Common myeloid progenitor, CD34-positive (primary cell): ENCODE results near the gene CYP11A1.
A peak's percentile ranks its signal among the peaks of the same experiment; 100 is the strongest.

ENCODE experiments used
- CTCF ChIA-PET: fragments of 350-600 bp; sonication (Branson Sonifier 250); formaldehyde crosslinking; loops from one replicate; lab custom pipeline; 2021; ENCODE audit warnings: antibody characterized with exemption; lab: Charles Lee
- POLR2A ChIA-PET: fragments of 350-600 bp; sonication (Branson Sonifier 250); formaldehyde crosslinking; loops from one replicate; lab custom pipeline; 2021; ENCODE audit warnings: antibody characterized with exemption; lab: Charles Lee
- DNase-seq, 3 donors: peaks; one replicate each; pipeline versions ENCODE4 v3.0.0 to v3.0.0-alpha.2; 2013
- H3K27ac ChIP-seq, 2 experiments: 1 replicate in 1 of 2; 2 replicates in 1 of 2; pipeline ENCODE4 v1.7.0; 2013; ENCODE audit warnings: inconsistent platforms in 2 of 2, low read length in 2 of 2, mild to moderate bottlenecking in 2 of 2, low read depth in 1 of 2, moderate library complexity in 1 of 2; ENCODE audit not compliant: severe bottlenecking in 2 of 2, insufficient read depth in 1 of 2, poor library complexity in 1 of 2
- H3K27me3 ChIP-seq, 5 experiments: replicated peaks in 2 of 5; 1 replicate in 3 of 5; 2 replicates in 2 of 5; pipeline versions ENCODE4 v1.6.1 to v1.7.0; 2013; ENCODE audit warnings: low read length in 4 of 5, mild to moderate bottlenecking in 2 of 5, moderate library complexity in 2 of 5, inconsistent platforms in 1 of 5; ENCODE audit not compliant: insufficient read depth in 5 of 5, control insufficient read depth in 4 of 5
- H3K36me3 ChIP-seq, 4 experiments: 1 replicate in 2 of 4; 2 replicates in 2 of 4; pipeline versions ENCODE4 v1.6.1 to v1.7.0; 2013; ENCODE audit warnings: low read length in 3 of 4, control low read depth in 1 of 4, mild to moderate bottlenecking in 1 of 4; ENCODE audit not compliant: control insufficient read depth in 4 of 4, insufficient read depth in 4 of 4
- H3K4me1 ChIP-seq, 4 experiments: 1 replicate in 3 of 4; 2 replicates in 1 of 4; pipeline versions ENCODE4 v1.6.1 to v1.7.1; 2013; ENCODE audit warnings: low read length in 3 of 4, mild to moderate bottlenecking in 3 of 4, control low read depth in 1 of 4, inconsistent platforms in 1 of 4, moderate library complexity in 1 of 4; ENCODE audit not compliant: control insufficient read depth in 4 of 4, insufficient read depth in 4 of 4; ENCODE audit errors: control extremely low read depth in 1 of 4
- H3K4me3 ChIP-seq, 7 experiments: 1 replicate in 4 of 7; 2 replicates in 3 of 7; pipeline versions ENCODE4 v1.5.1 to v1.7.0; 2013; ENCODE audit warnings: mild to moderate bottlenecking in 7 of 7, low read length in 6 of 7, moderate library complexity in 6 of 7, inconsistent platforms in 2 of 7, low read depth in 2 of 7, control low read depth in 1 of 7; ENCODE audit not compliant: insufficient read depth in 4 of 7, control insufficient read depth in 1 of 7; ENCODE audit errors: extremely low read depth in 1 of 7
- H3K9me3 ChIP-seq, 5 experiments: 1 replicate in 4 of 5; 2 replicates in 1 of 5; pipeline versions ENCODE4 v1.6.1 to v1.7.1; 2013; ENCODE audit warnings: low read length in 4 of 5, mild to moderate bottlenecking in 2 of 5, inconsistent platforms in 1 of 5, low read depth in 1 of 5, moderate library complexity in 1 of 5; ENCODE audit not compliant: control insufficient read depth in 4 of 5, insufficient read depth in 2 of 5; ENCODE audit errors: control extremely low read depth in 1 of 5
- WGBS: methylation state at CpG from one replicate; pipeline ENCODE4 v1.1.5; 2013; ENCODE audit not compliant: insufficient coverage; 5-methylcytosine and 5-hydroxymethylcytosine counted together

Gene CYP11A1

DNA sequence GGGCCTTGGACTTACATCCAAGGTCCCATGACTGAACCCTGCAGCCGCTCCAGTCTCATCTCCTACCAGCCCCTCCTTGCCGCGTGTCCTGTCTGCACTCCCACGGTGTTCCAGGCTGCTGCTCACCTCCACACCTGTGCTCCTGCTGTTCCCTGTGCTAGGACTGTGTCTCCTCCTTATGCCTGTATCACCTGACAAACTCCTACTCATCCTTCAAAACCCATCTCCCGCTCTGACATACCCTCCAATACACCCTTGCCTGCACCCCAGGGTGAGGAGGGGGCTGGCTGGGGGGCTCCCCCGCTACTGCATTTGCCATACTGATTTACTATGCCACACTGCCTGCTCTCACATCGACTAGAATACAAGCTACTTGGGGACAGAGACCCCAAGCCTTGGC lies 53.6 kb downstream of the CYP11A1 start:
- POLR2A ChIA-PET: no interaction called here
- peaks cover 2 to 68% (median 38%) of the 10 kb centered on the region in 4 experiments for H3K4me1 ChIP-seq
- peaks cover 0 to 6% (median 2%) of the 10 kb centered on the region in 5 experiments for H3K27me3 ChIP-seq
- no peaks in the 10 kb centered on the region for H3K36me3 ChIP-seq
- WGBS: 97% methylated on average over 6 of the region's 7 CpGs
- CTCF ChIA-PET: interaction anchor here (1.1 kb wide), 1 partner anchor 9 kb away, joined by 3 read pairs; no protein-coding TSS in a partner anchor
- DNase-seq: no peak
- H3K9me3 ChIP-seq: no peaks in the 10 kb centered on the region
- H3K4me3 ChIP-seq: no peak overlapping the region
- H3K27ac ChIP-seq: no peak overlapping the region

- Histone ChIP-seq H3K4me3 (no peak overlapping the region), H3K4me1 (peaks cover 2 to 58% (median 25%) of the 10 kb centered on the region in 4 experiments), H3K27ac (no peak overlapping the region), H3K9me3 (no peaks in the 10 kb centered on the region), H3K27me3 (peaks cover 0 to 10% (median 2%) of the 10 kb centered on the region in 5 experiments), H3K36me3 (no peaks in the 10 kb centered on the region)
- 94% methylated on average over 9 of the region's 9 CpGs for WGBS
- CTCF ChIA-PET: interaction anchor here (2.6 kb wide), 1 partner anchor 10 kb away, joined by 10 read pairs; no protein-coding TSS in a partner anchor
- POLR2A ChIA-PET: no interaction called here
- no peak for DNase-seq
Measured at GRCh38 chr15:74312445-74313007, 54.9 kb downstream of the CYP11A1 start.

GRCh38 chr15:74311734-74312444 lies 55.6 kb downstream of the CYP11A1 start:
- 97% methylated on average over 11 of the region's 13 CpGs for WGBS
- no peak for DNase-seq
- POLR2A ChIA-PET: no interaction called here

DNA sequence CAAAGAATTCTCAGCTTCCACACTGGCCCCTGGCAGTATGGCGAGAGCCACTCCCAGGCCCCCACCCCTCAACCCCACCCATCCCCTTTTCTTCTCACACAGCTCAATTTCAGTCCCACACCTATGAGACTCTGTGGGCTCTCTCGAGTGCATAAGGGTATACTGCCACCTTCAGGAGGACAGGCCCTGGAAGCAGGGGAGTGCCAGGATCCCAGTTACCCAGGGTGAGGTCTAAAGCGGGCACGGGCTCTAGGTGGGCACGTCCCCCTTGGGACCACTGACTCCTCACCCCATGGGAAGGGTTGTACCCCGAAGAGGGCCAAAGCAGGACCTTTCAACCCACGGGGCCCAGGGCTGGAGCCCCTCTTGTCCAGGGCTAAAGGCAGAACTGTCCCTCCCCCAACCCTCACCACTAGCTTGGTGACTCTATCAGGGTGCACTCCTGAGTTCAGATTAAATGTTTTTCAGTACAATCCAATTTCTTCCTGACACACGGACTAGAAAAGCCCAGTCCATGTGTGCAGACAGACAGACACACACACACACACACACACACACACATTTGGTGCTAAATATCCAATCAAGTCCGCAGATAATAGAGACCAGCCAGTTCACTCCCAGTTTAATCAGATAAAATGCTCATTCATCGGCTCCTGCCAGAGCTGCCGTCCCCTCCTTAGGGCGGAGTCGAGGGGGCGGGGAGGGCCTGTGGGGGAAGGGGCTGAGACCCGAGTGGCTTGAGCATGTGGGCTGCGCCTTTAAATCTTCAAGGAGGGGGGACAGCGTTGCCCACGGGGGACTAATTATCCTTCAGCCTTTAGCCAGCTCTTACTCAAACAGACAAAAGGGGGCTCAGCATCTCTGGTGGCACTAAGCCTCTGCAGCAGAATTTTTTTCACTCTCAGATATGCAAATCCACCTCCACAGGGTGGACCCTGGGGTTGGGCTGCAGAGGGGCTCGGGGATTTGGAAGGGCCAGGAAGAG lies 59.3 kb downstream of the CYP11A1 start:
- H3K36me3 ChIP-seq: no peaks in the 10 kb centered on the region
- ChIA-PET POLR2A (no interaction called here), CTCF (interaction anchor here (0.6 to 4.1 kb wide), 25 partner anchors 11 to 611 kb away, joined by 3 to 44 read pairs (median 3); partner anchors contain the start of gene STRA6)
- H3K9me3 ChIP-seq: no peaks in the 10 kb centered on the region
- peak; percentile 57 to 72 (median 59) for DNase-seq
- H3K4me3 ChIP-seq: no peak overlapping the region
- H3K4me1 ChIP-seq: peaks cover 0 to 20% (median 0%) of the 10 kb centered on the region in 4 experiments
- peaks cover 0 to 30% (median 17%) of the 10 kb centered on the region in 5 experiments for H3K27me3 ChIP-seq
- 29% methylated on average over 14 of the region's 19 CpGs for WGBS
- no peak overlapping the region for H3K27ac ChIP-seq

More at GRCh38 chr15:74311734-74312444, 55.6 kb downstream of the CYP11A1 start:
- Histone ChIP-seq H3K36me3 (no peaks in the 10 kb centered on the region), H3K27me3 (peaks cover 0 to 11% (median 4%) of the 10 kb centered on the region in 5 experiments), H3K4me1 (peaks cover 0 to 51% (median 22%) of the 10 kb centered on the region in 4 experiments), H3K27ac (no peak overlapping the region), H3K4me3 (no peak overlapping the region), H3K9me3 (no peaks in the 10 kb centered on the region)
- CTCF ChIA-PET: interaction anchor here (1.1 to 2.6 kb wide), 2 partner anchors 9 to 11 kb away, joined by 4 to 10 read pairs; no protein-coding TSS in a partner anchor

- no peak overlapping the region for H3K4me3 ChIP-seq
- no peaks in the 10 kb centered on the region for H3K36me3 ChIP-seq
- peaks cover 0 to 7% (median 0%) of the 10 kb centered on the region in 4 experiments for H3K4me1 ChIP-seq
- WGBS: 73% methylated on average over 6 of the region's 10 CpGs
- no peak for DNase-seq
- H3K27me3 ChIP-seq: peaks cover 0 to 43% (median 19%) of the 10 kb centered on the region in 5 experiments
- ChIA-PET POLR2A (no interaction called here), CTCF (interaction anchor here (1.0 to 4.1 kb wide), 11 partner anchors 9 to 337 kb away, joined by 3 to 44 read pairs (median 4); no protein-coding TSS in a partner anchor)
- H3K27ac ChIP-seq: no peak overlapping the region
- no peaks in the 10 kb centered on the region for H3K9me3 ChIP-seq
Measured at GRCh38 chr15:74306781-74307217, 60.6 kb downstream of the CYP11A1 start.

- CTCF ChIA-PET: interaction anchor here (1.3 to 1.6 kb wide), 2 partner anchors 66 to 354 kb away, joined by 3 to 4 read pairs; no protein-coding TSS in a partner anchor
- no peak for DNase-seq
Measured at GRCh38 chr15:74305687-74306086, 61.8 kb downstream of the CYP11A1 start.

More at GRCh38 chr15:74305687-74306086, 61.8 kb downstream of the CYP11A1 start:
- POLR2A ChIA-PET: no interaction called here
- Histone ChIP-seq H3K27ac (no peak overlapping the region), H3K4me3 (no peak overlapping the region), H3K36me3 (no peaks in the 10 kb centered on the region), H3K4me1 (peaks cover 0 to 6% (median 0%) of the 10 kb centered on the region in 4 experiments), H3K9me3 (no peaks in the 10 kb centered on the region), H3K27me3 (peaks cover 0 to 54% (median 27%) of the 10 kb centered on the region in 5 experiments)
- WGBS: 88% methylated on average over 6 of the region's 7 CpGs
